ENCODE results near the gene ORMDL2. TPM values are rescaled to one million over a fixed set of nuclear protein-coding genes. Genes with fewer than 3 reads are reported as not detected.

ORMDL2 gene
- total and polyA plus RNA-seq, 4 donors, result 22.4 to 98.1 (median 81.9) TPM

Other genes starting within 250 kb of the ORMDL2 start
- gene OR2AP1, start 245.6 kb upstream of the ORMDL2 start, total RNA-seq, result not detected
- gene OR2AP1, start 245.6 kb upstream of the ORMDL2 start, polyA plus RNA-seq, result not detected
- not detected for gene OR10P1, start 181.1 kb upstream of the ORMDL2 start, total RNA-seq
- not detected for gene OR10P1, start 181.1 kb upstream of the ORMDL2 start, polyA plus RNA-seq
- gene ITGA7, start 110.1 kb upstream of the ORMDL2 start, total RNA-seq, result 10 to 100 TPM; 13.5 to 28.4 TPM
- 10 to 100 TPM in 1 of 2 donors, 1 to 10 TPM in 1; 8.2 to 22.0 TPM for gene ITGA7, start 110.1 kb upstream of the ORMDL2 start, polyA plus RNA-seq
- gene BLOC1S1, start 102.0 kb upstream of the ORMDL2 start, total RNA-seq, result 100 to 1,000 TPM in 1 of 2 donors, 10 to 100 TPM in 1; 53.9 to 132 TPM
- 100 to 1,000 TPM; 351 to 374 TPM for gene BLOC1S1, start 102.0 kb upstream of the ORMDL2 start, polyA plus RNA-seq
- gene RDH5, start 97.6 kb upstream of the ORMDL2 start, total RNA-seq, result 1 to 10 TPM; 4.4 to 5.4 TPM
- 1 to 10 TPM; 3.1 to 3.4 TPM for gene RDH5, start 97.6 kb upstream of the ORMDL2 start, polyA plus RNA-seq
- 1,000 to 10,000 TPM in 1 of 2 donors, 100 to 1,000 TPM in 1; 516 to 1,425 TPM for gene CD63, start 89.0 kb upstream of the ORMDL2 start, total RNA-seq
- 1,000 to 10,000 TPM; 1,829 to 2,824 TPM for gene CD63, start 89.0 kb upstream of the ORMDL2 start, polyA plus RNA-seq
- 1 to 10 TPM; 2.8 to 8.3 TPM for gene GDF11, start 74.9 kb upstream of the ORMDL2 start, total RNA-seq
- gene GDF11, start 74.9 kb upstream of the ORMDL2 start, polyA plus RNA-seq, result 1 to 10 TPM in 1 of 2 donors, under 1 TPM in 1; 0.93 to 3.5 TPM
- gene SARNP, start 317 bp upstream of the ORMDL2 start, total RNA-seq, result 10 to 100 TPM; 51.9 to 76.7 TPM
- 100 to 1,000 TPM in 1 of 2 donors, 10 to 100 TPM in 1; 87.7 to 102 TPM for gene SARNP, start 317 bp upstream of the ORMDL2 start, polyA plus RNA-seq
- gene DNAJC14, start 11.5 kb downstream of the ORMDL2 start, total RNA-seq, result 10 to 100 TPM; 24.9 to 33.0 TPM
- gene DNAJC14, start 11.5 kb downstream of the ORMDL2 start, polyA plus RNA-seq, result 10 to 100 TPM; 15.8 to 30.7 TPM
- 10 to 100 TPM in 1 of 2 donors, 1 to 10 TPM in 1; 9.6 to 53.9 TPM for gene MMP19, start 24.9 kb downstream of the ORMDL2 start, total RNA-seq
- 10 to 100 TPM in 1 of 2 donors, 1 to 10 TPM in 1; 9.3 to 92.1 TPM for gene MMP19, start 24.9 kb downstream of the ORMDL2 start, polyA plus RNA-seq
- 10 to 100 TPM; 32.0 to 32.3 TPM for gene PYM1, start 109.9 kb downstream of the ORMDL2 start, total RNA-seq
- gene PYM1, start 109.9 kb downstream of the ORMDL2 start, polyA plus RNA-seq, result 10 to 100 TPM; 37.7 to 44.9 TPM
- 10 to 100 TPM; 33.7 to 41.1 TPM for gene DGKA, start 113.1 kb downstream of the ORMDL2 start, total RNA-seq
- gene DGKA, start 113.1 kb downstream of the ORMDL2 start, polyA plus RNA-seq, result 10 to 100 TPM; 19.3 to 28.0 TPM
- 1 to 10 TPM in 1 of 2 donors, under 1 TPM in 1; 0.43 to 1.7 TPM for gene PMEL, start 148.0 kb downstream of the ORMDL2 start, total RNA-seq
- gene PMEL, start 148.0 kb downstream of the ORMDL2 start, polyA plus RNA-seq, result 1 to 10 TPM; 1.0 to 1.1 TPM
- 10 to 100 TPM; 27.4 to 28.0 TPM for gene CDK2, start 148.8 kb downstream of the ORMDL2 start, total RNA-seq
- gene CDK2, start 148.8 kb downstream of the ORMDL2 start, polyA plus RNA-seq, result 10 to 100 TPM; 13.0 to 25.5 TPM
- gene RAB5B, start 156.0 kb downstream of the ORMDL2 start, total RNA-seq, result 100 to 1,000 TPM; 113 to 118 TPM
- gene RAB5B, start 156.0 kb downstream of the ORMDL2 start, polyA plus RNA-seq, result 10 to 100 TPM; 64.5 to 70.0 TPM
- gene SUOX, start 179.2 kb downstream of the ORMDL2 start, total RNA-seq, result 10 to 100 TPM; 17.7 to 26.2 TPM
- 10 to 100 TPM; 15.1 to 17.1 TPM for gene SUOX, start 179.2 kb downstream of the ORMDL2 start, polyA plus RNA-seq
- 10 to 100 TPM in 1 of 2 donors, 1 to 10 TPM in 1; 7.0 to 10.7 TPM for gene IKZF4, start 203.0 kb downstream of the ORMDL2 start, total RNA-seq
- 1 to 10 TPM; 3.3 to 3.5 TPM for gene IKZF4, start 203.0 kb downstream of the ORMDL2 start, polyA plus RNA-seq
- gene RPS26, start 223.9 kb downstream of the ORMDL2 start, total RNA-seq, result 10 to 100 TPM; 53.1 to 94.2 TPM
- gene RPS26, start 223.9 kb downstream of the ORMDL2 start, polyA plus RNA-seq, result 1,000 to 10,000 TPM; 1,088 to 1,477 TPM